Measurements from ENCODE around the gene RIMKLB.

Gene RIMKLB

GRCh38 chr12:8779281-8779680 is 81.5 kb downstream of the RIMKLB start:
- H3K27me3 ChIP-seq (ENCODE audit: insufficient read depth, poor library complexity, severe bottlenecking), result peaks cover 10% of the 10 kb centered on the region
- no peak for TF ChIP-seq POLR2AphosphoS5 (IDR thresholded peaks at IDR 0.05; ENCODE audit: low read depth)
- TF ChIP-seq, protein P1, sequence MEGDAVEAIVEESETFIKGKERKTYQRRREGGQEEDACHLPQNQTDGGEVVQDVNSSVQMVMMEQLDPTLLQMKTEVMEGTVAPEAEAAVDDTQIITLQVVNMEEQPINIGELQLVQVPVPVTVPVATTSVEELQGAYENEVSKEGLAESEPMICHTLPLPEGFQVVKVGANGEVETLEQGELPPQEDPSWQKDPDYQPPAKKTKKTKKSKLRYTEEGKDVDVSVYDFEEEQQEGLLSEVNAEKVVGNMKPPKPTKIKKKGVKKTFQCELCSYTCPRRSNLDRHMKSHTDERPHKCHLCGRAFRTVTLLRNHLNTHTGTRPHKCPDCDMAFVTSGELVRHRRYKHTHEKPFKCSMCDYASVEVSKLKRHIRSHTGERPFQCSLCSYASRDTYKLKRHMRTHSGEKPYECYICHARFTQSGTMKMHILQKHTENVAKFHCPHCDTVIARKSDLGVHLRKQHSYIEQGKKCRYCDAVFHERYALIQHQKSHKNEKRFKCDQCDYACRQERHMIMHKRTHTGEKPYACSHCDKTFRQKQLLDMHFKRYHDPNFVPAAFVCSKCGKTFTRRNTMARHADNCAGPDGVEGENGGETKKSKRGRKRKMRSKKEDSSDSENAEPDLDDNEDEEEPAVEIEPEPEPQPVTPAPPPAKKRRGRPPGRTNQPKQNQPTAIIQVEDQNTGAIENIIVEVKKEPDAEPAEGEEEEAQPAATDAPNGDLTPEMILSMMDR (IDR thresholded peaks at IDR 0.05; ENCODE audit: insufficient read depth, low read length), result no peak
- no peak for TF ChIP-seq REST (IDR thresholded peaks at IDR 0.05; ENCODE audit: insufficient replicate concordance, low read depth)
- TF ChIP-seq GABPA (IDR thresholded peaks at IDR 0.05; ENCODE audit: low read depth), result no peak
- no peak for TF ChIP-seq SPI1 (IDR thresholded peaks at IDR 0.05; ENCODE audit: borderline replicate concordance, low read depth)
- no peak overlapping the region for H3K4me3 ChIP-seq (replicated peaks; ENCODE audit: insufficient read depth, low read length)
- DNase-seq (ENCODE audit: low read depth in 1 of 2, low spot score in 1 of 2), result no peak
- H3K27ac ChIP-seq (replicated peaks), result no peak overlapping the region

GRCh38 chr12:8779862-8780261 is 82.1 kb downstream of the RIMKLB start:
- no peak for DNase-seq (ENCODE audit: low read depth in 1 of 2, low spot score in 1 of 2)
- TF ChIP-seq REST (IDR thresholded peaks at IDR 0.05; ENCODE audit: insufficient replicate concordance, low read depth), result no peak
- TF ChIP-seq SPI1 (IDR thresholded peaks at IDR 0.05; ENCODE audit: borderline replicate concordance, low read depth), result no peak
- TF ChIP-seq POLR2AphosphoS5 (IDR thresholded peaks at IDR 0.05; ENCODE audit: low read depth), result no peak
- TF ChIP-seq, protein P1 (IDR thresholded peaks at IDR 0.05; ENCODE audit: insufficient read depth, low read length), result no peak
- TF ChIP-seq GABPA (IDR thresholded peaks at IDR 0.05; ENCODE audit: low read depth), result no peak
- Histone ChIP-seq H3K4me3 (replicated peaks; ENCODE audit: insufficient read depth, low read length) (no peak overlapping the region), H3K27ac (replicated peaks) (no peak overlapping the region), H3K27me3 (ENCODE audit: insufficient read depth, poor library complexity, severe bottlenecking) (peaks cover 10% of the 10 kb centered on the region)

GRCh38 chr12:8780389-8780788 is 82.6 kb downstream of the RIMKLB start:
- H3K4me3 ChIP-seq (replicated peaks; ENCODE audit: insufficient read depth, low read length), result no peak overlapping the region
- peaks cover 9% of the 10 kb centered on the region for H3K27me3 ChIP-seq (ENCODE audit: insufficient read depth, poor library complexity, severe bottlenecking)
- no peak overlapping the region for H3K27ac ChIP-seq (replicated peaks)
- TF ChIP-seq GABPA (IDR thresholded peaks at IDR 0.05; ENCODE audit: low read depth) (no peak), REST (IDR thresholded peaks at IDR 0.05; ENCODE audit: insufficient replicate concordance, low read depth) (no peak), POLR2AphosphoS5 (IDR thresholded peaks at IDR 0.05; ENCODE audit: low read depth) (no peak)
- TF ChIP-seq, protein P1 (IDR thresholded peaks at IDR 0.05; ENCODE audit: insufficient read depth, low read length), result no peak
- peak in 1 of 2 experiments; percentile 7 for DNase-seq (ENCODE audit: low read depth in 1 of 2, low spot score in 1 of 2)

Data from HL-60 (cell line).